NCI-H1694 treated with DMSO at 0.1 percent for 48 hours (cell line): Measurements from ENCODE around the gene MYO7A.

ENCODE experiments used
- DNase-seq: peaks from one replicate; lab custom pipeline; 2025; lab: John Stamatoyannopoulos, UW

Gene MYO7A

DNA sequence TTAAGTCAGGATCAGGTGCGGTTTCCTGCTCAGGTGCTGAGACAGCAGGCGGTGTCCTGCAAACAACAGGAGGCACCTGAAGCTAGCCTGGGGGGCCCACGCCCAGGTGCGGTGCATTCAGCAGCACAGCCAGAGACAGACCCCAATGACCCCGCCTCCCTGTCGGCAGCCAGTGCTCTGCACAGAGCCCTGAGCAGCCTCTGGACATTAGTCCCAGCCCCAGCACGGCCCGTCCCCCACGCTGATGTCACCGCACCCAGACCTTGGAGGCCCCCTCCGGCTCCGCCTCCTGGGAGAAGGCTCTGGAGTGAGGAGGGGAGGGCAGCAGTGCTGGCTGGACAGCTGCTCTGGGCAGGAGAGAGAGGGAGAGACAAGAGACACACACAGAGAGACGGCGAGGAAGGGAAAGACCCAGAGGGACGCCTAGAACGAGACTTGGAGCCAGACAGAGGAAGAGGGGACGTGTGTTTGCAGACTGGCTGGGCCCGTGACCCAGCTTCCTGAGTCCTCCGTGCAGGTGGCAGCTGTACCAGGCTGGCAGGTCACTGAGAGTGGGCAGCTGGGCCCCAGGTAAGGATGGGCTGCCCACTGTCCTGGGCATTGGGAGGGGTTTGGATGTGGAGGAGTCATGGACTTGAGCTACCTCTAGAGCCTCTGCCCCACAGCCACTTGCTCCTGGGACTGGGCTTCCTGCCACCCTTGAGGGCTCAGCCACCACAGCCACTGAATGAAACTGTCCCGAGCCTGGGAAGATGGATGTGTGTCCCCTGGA is at the start of gene MYO7A:
MYO7A (plus strand) TSS at position 327 of the 772 bp plus-strand sequence. CDS start 2,389 bp downstream, outside the sequence.
- DNase-seq, result no peak

DNA sequence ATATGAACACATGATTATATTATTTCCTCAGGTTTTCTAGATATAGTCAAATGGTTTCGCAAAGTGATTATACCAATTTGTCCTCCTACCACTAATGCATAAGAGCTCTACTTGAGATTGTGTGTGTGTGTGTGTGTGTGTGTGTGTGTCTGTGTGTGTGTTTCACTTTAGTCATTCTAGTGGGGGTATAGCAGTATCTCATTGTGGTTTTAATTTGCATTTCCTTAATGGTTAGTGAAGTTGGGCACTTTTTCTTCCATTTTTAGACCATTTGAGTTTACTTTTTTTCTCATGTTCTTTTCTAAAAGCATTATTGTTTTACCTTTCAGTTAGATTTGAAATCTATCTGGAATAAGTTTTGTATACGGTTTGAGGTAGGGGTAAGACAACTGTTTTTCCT is 48.4 kb upstream of the MYO7A start:
- no peak for DNase-seq

DNA sequence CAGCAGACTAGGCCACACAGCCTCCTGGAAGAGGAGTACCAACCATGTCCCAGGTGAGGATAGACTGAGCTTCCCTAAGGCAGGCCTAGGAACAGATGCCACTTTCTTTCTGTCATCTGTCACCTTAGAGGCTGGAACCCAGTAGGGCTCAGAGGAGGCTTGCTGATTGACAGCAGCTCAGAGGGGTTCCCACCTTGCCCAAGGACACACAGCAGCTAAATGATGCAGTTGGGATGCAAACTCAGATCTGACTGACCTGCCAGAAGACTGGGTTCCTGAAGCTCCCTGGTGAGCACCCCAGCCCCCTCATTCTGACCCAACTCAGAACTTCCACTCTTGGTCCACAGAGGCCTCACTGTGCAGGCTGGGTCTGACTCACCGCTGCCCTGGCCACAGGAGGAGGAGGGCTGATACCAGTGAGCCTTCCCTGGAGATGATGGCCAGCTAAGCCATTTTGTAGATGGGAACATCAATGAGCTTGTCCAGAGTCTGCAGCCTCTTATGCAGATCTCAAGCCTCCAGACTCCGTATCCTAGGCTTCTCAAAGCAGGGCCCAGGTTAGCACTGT is 47.3 kb upstream of the MYO7A start:
- no peak for DNase-seq

- no peak for DNase-seq
These were observed 46.6 kb upstream of the MYO7A start for GRCh38 chr11:77081381-77081851.

GRCh38 chr11:77081976-77082836 is 45.8 kb upstream of the MYO7A start:
- DNase-seq, result no peak

DNA sequence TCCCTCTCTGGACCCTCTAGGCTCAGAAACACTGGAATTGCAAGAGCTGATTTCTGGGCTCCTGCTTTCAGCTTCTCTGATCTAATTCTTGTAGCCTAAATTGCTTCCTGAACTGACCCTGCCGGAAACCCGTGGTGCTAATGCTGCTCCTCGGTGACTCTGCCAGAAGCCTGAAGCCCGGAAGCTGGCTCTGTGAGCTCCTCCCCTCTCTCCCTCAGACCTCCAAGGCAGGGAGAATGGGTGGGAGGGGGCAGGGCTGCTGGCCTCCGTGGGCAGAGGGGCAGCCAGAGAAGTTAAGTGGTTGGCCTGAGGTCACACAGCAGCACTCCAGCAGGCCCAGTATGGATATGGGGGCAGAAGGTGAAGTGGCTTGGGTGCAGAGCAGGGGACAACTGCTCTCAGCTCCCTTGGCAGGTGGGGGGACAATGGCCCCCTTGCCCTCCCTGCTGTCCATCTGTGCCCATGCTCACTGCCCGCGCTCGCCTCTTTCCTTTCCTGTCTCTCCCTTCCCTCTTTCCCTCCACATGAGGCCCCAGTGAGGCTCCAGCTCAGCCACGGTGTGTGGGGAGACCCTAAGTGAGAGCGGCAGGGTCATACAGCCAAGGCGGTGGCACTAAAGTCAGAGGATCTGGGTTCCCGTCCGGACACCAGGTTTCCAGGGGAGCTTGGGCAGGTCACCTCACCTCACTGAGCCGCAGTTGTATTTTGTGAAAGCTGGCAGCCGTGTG is 45.0 kb upstream of the MYO7A start:
- DNase-seq, result no peak

DNA sequence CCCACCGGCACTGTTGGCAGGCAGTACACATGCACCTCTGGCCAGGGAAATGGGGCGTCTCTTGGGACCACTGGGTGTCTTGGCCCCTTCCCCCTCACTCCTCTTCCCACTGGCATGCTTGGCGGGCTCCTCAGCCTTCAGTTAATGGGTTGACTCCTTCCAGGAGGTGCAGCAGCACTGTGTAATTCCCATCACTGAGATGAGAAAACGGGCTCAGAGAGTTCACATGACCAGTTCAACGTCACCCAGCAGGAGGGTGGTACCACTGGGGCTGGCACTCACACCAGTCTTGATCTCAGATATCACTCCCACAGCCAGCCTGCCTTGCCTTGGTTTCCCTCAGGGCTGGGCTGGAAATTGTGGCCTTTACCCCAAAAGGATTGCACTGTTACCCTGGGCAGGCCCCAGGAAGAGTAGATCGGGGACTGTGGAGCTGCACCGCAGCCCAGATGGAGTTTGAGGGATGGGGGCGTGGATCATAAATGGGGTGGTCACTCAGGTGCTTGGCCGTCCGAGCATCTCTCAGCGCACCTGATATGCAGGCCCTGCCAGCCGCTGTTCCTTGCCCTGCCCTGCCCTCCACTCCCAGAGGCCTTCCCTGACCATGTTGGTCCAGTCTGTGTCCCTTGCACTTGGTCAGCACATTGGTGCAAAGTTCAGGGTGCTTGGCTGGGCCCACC is 44.3 kb upstream of the MYO7A start:
- DNase-seq, result no peak

DNA sequence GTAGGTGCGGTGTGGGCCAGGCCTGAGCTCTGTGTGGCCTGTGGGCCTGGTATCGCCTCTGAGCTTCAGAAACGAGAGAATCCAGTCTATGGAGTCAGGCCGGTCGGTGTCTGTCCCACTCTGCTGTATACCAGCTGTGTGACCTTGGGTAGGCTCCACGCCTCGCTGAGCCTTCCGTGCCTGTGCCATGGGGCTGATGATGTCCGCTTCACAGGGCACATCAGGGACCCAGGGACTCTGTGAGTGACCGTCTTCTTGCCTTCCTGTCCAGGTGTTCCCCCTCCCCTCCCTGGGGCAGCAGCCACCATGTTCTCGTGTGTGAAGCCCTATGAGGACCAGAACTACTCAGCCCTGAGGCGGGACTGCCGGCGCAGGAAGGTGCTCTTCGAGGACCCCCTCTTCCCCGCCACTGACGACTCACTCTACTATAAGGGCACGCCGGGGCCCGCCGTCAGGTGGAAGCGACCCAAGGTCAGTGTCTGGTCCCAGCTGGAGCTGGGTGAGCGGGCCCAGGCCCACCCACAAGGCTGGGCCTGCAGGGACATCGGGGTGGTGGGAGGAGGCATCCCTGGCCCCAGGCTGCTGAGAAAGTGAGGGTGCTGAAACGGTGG is 43.4 kb upstream of the MYO7A start:
- DNase-seq, result no peak

- no peak for DNase-seq
These were observed 42.4 kb upstream of the MYO7A start for GRCh38 chr11:77085652-77086051.

GRCh38 chr11:77086521-77087472 is 41.2 kb upstream of the MYO7A start:
- no peak for DNase-seq

- DNase-seq, result no peak
These were observed 40.3 kb upstream of the MYO7A start for GRCh38 chr11:77087723-77088225.

DNA sequence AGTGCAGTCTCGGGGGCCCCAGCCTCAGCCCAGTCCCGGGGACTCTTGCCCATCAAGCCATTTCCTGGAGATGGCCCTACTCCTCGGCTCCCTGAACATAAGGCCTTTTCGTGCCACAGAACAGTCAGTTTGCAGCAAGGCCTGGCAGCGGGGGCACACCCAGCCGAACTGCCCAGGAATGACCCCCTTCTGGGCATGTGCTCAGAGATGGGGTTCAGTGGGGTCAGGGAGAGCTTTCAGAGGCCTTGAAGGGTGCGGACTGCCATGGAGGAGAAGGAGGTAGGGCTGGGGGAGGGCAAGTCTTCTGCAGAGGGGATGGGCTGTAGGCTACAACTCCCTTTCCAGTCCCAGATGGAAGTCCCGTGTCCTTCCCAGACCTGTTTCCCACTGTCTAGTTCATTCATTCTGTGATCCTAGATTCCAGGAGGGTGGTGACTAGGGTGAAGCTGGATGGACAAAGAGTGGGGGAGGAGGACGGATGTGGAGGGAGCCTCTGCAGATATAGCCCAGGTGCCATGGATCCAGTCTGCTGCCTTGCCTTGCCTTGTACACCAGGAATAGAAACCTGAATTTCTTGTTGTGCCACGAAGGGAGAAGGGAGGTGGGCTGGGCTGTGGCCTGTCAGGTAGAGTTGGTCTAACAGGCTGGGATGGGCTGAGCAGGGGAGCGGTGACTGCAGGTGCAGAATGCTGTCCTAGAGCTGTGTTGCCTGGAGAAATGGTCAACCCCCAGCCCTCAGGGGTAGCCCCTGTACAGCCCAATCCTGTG is 39.6 kb upstream of the MYO7A start:
- no peak for DNase-seq

DNA sequence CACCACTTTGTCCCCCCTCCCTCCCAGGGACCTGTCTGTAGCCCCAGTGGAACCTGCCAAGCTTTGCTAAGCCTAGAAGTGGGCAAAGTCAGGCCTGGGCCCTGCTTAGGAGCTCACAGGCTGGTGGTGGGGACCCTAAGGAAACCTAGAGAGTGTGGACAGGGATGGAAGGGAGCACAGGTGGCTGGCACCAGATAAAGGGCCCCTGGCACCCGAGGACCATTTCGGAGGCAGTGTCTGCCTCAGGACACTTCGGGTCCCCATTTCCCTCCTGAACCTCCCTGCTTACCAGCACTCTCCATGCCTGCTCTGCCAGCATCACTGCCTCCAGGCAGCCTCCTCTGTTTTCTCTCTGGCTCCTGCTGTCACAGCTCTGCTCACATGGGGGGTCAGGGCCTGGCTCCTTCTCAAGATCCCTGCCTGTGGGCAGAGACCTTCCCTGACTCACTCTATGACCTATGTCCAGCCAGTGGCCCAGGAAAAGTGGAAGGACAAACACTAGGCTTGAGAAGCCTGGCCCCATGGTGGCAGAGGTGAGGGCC is 39.0 kb upstream of the MYO7A start:
- no peak for DNase-seq

- no peak for DNase-seq
These were observed 38.0 kb upstream of the MYO7A start for GRCh38 chr11:77090046-77090372.

DNA sequence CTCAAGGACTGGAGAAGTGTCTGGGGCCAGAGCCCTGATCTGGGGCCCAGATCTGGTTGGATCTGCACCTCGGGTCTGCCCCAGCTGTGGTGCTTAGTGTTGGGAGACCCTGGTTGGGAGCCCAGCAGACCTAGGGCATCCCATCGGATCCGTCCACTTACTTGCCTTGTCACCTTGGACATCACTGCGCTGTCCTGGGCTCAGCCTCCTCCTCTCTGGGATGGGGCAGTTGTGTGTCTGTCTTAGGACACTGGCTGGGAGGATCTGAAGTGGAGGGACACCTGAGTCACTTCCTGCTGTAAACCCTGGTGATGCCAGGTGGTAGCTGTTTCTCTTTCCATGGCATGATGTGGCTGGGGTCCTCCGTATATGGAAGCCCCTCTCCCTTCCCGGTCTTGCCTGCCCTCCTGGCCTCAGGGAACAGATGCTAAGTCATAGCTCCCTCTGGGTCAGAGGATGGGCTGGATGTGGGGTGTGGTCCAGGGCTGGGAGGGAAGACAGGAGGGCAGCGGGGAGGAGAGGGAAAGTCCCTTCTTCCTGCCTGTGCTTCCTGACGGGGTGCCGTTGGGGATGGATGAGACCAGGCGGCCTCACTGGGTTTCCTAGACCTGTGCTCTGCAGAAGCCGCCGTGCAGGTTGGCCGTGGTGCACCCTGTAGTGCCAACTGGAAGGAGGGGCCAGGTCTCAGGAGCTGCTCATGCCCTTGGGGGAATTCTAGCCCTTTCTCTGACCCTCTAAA is 37.5 kb upstream of the MYO7A start:
- DNase-seq, result no peak

- DNase-seq, result peak; percentile 68
These were observed 36.7 kb upstream of the MYO7A start for GRCh38 chr11:77091146-77091940.

DNA sequence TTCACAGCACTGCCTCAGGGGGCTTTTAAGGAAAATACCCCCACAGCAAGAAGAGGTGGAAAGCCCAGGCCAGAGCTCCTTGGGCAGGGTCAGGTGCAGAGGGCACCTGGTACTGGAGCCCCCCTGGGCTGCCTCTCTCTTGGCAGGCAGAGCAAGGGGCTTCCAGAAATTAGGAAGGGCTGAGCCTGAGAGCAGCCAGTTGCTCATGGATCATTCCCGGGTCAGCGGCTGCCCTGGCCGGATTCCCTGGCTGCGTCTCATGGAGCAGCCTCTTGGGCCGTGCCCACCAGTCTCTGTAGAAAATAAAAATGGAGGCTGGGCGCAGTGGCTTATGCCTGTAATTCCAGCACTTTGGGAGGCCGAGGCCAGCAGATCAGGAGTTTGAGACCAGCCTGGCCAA is 35.7 kb upstream of the MYO7A start:
- no peak for DNase-seq
